GM12865 (cell line): Measurements from ENCODE around the gene JAK3.
A peak's percentile ranks its signal among the peaks of the same experiment; 100 is the strongest.
"Not testable (repeated sequence)": the region's sequence is repeated elsewhere in the genome, so short reads cannot be mapped to it uniquely, and the experiment has no call there.

Experiments used
- DNase-seq: peaks from one replicate; pipeline ENCODE4 v3.0.0; 2010; ENCODE audit warnings: low read depth
- H3K4me3 ChIP-seq: 2 replicates; pipeline ENCODE4 v1.5.1; 2011; ENCODE audit warnings: mild to moderate bottlenecking, low read depth, low read length, control low read depth
- TF ChIP-seq, protein P1 (sequence below): IDR thresholded peaks from 2 replicates; pipeline ENCODE4 v1.5.1; 2011; ENCODE audit warnings: low read length, control low read depth, low read depth, inconsistent platforms; ENCODE audit not compliant: insufficient read depth; ENCODE audit errors: missing control alignments

JAK3 gene

DNA sequence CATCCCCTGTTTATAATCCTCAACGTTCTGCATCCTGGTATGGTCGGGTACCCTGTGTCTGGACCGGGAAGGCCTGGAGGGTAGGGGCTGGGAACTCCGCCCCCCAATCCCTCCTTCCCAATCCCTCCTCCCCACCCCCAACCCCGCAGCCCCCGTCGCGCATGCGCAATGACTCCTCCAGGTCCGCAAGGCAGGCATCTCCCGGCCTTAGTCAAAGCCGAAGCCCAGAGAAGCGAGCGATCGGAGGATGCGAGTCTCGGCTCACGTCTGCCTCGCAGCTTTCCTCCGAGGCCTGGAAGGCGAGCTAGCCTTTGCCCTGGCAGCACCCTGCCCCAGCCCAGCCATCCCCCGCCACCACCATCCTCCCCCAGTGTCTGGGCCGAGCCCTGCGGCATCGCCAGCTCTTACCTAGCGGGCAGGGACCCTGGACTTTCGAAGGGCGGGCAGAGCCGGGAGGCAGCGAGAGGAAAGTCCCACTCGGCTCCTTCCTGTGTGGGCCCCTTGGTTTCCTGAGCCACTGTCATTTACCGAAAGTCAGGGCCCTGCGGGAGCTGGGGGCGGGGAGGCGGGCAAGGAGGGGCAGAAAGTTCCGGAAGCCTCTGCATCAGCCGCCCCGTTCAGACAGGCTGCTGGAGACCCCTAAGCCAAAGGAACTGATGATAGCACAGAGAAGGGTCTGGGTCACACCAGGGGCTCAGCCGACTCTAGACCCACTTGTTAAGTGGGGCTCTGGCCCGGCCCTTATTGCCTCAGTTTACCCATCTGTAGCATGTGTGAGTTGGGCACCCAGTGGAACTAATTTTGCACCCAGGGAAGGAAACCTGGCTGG lies at the start of gene JAK3:
JAK3 (minus strand) TSS at position 445 of the 829 bp plus-strand sequence. CDS start 3,565 bp downstream, outside the sequence.
- DNase-seq = peak; percentile 93
- TF ChIP-seq, protein P1, sequence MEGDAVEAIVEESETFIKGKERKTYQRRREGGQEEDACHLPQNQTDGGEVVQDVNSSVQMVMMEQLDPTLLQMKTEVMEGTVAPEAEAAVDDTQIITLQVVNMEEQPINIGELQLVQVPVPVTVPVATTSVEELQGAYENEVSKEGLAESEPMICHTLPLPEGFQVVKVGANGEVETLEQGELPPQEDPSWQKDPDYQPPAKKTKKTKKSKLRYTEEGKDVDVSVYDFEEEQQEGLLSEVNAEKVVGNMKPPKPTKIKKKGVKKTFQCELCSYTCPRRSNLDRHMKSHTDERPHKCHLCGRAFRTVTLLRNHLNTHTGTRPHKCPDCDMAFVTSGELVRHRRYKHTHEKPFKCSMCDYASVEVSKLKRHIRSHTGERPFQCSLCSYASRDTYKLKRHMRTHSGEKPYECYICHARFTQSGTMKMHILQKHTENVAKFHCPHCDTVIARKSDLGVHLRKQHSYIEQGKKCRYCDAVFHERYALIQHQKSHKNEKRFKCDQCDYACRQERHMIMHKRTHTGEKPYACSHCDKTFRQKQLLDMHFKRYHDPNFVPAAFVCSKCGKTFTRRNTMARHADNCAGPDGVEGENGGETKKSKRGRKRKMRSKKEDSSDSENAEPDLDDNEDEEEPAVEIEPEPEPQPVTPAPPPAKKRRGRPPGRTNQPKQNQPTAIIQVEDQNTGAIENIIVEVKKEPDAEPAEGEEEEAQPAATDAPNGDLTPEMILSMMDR = no peak
- peak within 1 kb of the TSS; percentile 72 for H3K4me3 ChIP-seq

DNA sequence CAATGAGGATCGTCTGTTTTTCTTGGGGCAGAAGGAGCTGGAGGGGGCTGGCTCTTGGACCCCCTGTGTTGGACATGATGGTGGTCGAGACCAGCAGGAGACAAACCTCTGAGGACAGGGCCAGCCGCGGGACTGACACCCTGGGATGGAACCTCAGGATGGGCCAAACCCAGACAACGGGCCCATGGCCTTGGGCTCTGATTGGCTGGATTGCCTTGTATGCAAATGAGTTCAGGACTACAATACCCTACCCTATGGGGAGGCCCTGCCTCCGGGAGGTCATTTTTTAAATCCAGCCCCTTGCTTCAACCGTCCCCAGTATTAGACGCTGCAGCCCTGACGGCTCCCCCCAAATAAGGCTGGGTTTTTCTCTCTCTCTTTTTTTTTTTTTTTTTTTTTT lies 46.0 kb upstream of the JAK3 start:
- no peak for DNase-seq
- TF ChIP-seq, protein P1 = no peak
- no peak overlapping the region for H3K4me3 ChIP-seq

DNA sequence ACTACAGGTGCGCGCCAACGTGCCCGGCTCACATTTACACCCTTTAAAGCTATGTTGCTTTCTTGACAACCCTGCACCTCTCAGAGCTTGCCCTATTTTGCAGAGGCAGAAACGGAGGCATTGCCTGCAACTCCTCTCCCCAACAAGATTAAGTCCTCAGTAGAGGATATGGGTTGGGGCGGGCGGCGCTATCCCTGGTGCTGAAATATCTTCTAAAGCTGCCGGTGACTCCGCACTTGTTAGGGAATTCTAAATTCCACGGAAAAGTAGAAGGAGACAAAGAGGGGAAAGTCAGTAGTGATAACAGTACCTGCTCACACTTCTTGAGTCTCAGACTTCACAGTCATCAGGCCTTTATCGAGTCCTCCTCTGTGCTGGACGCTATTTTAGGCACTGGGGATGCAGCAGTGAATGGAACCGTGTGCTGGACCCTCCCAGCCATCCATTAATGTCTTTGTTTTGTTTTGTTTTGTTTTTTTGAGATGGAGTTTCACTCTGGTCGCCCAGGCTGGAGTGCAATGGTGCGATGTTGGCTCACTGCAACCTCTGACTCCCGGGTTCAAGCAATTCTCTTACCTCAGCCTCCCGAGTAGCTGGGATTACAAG lies 41.9 kb upstream of the JAK3 start:
- no peak for DNase-seq
- TF ChIP-seq, protein P1 = no peak
- H3K4me3 ChIP-seq = no peak overlapping the region

DNA sequence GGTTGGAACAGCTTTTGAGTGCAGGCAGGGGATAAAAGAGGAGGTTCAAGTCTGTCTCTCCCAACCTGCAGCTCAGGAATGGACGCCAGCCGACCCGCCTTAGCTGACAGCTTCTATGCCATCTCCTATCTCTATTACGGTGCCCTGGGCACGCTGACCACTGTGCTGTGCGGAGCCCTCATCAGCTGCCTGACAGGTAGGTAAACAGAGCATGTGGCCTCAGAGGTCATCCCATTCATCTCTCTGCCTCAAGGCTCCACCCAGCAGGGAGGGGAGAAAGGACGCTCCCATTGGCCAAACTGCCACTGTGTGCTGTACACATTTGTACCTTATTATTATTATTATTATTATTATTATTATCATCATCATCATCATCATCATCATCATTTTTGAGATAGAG lies 40.5 kb upstream of the JAK3 start:
- DNase-seq = no peak
- TF ChIP-seq, protein P1 = no peak
- H3K4me3 ChIP-seq = no peak overlapping the region

DNA sequence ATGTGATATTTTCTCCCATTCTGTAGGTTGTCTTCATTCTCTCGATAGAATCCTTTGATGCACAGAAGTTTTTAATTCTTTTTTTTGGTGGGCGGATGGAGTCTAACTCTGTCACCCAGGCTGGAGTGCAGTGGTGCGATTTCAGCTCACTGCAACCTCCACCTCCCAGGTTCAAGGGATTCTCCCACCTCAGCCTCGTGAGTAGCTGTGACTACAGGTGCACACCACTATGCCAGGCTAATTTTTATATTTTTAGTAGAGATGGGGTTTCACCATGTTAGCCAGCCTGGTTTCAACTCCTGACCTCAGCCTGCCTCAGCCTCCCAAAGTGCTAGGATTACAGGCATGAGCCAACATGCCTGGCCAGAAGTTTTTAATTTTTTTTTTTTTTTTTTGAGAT lies 39.4 kb upstream of the JAK3 start:
- not testable (repeated sequence) for H3K4me3 ChIP-seq
- DNase-seq = peak; percentile 37

DNA sequence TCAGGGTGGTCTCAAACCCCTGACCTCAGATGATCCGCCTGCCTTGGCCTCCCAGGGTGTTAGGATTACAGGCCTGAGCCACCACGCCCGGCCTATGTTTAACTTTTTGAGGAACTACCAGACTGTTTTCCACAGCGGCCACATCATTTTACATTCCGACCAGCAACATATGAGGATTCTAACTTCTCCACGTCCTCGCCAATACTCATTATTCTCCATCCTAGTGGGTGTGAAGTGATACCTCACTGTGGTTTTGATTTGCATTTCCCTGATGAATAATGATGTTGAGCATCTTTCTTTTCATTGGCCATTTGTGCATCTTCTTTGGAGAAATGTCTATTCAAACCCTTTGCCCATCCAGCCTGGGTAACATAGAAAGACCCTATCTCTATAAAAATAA lies 38.7 kb upstream of the JAK3 start:
- no peak overlapping the region for H3K4me3 ChIP-seq
- peak; percentile 46 for DNase-seq
- TF ChIP-seq, protein P1 = no peak

DNA sequence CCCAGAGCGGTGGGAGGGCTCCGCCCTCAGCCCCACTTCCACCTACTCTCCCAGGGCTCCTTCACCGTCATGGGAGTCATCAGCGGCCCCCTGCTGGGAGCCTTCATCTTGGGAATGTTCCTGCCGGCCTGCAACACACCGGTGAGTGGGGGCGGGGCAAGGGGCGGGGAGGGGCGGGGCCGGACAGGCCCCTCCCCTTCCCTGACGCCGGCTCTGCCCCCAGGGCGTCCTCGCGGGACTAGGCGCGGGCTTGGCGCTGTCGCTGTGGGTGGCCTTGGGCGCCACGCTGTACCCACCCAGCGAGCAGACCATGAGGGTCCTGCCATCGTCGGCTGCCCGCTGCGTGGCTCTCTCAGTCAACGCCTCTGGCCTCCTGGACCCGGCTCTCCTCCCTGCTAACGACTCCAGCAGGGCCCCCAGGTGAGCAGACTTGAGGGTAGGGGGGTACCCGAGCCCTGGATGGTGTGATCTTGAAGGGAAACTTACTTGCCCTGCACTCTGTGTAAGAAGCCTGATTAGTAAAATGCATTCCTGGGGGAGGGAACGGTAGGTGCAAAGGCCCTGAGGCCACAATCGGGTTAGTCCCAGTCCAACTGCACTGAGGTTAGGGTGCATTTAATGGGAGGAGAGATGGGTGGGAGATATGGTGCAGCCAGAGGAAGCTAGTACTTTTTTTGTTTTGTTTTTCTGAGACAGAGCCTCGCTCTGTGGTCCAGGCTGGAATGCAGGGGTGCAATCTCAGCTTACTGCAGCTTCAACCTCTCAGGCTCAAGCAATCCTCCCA lies 36.0 kb upstream of the JAK3 start:
- H3K4me3 ChIP-seq = no peak overlapping the region
- DNase-seq = no peak
- TF ChIP-seq, protein P1 = no peak
